HEK293T (cell line): ENCODE measurements around the gene TIE1.

Experiments
- CTBP1 ChIP-seq: fragments of 450-650 bp; IDR thresholded peaks from 2 replicates; pipeline ENCODE4 v1.6.1; 2016; ENCODE audit warnings: borderline replicate concordance
- ELF4 ChIP-seq: fragments of 450-650 bp; IDR thresholded peaks from 2 replicates; pipeline ENCODE4 v1.6.1; 2017; ENCODE audit warnings: antibody characterized with exemption
- FOXA1 ChIP-seq: fragments of 450-650 bp; IDR thresholded peaks from 2 replicates; pipeline ENCODE4 v1.6.1; 2016; ENCODE audit warnings: mild to moderate bottlenecking
- FOXK2 ChIP-seq: fragments of 450-650 bp; IDR thresholded peaks from 2 replicates; pipeline ENCODE4 v1.6.1; 2016; ENCODE audit warnings: mild to moderate bottlenecking
- FOXM1 ChIP-seq: fragments of 450-650 bp; IDR thresholded peaks from 2 replicates; pipeline ENCODE4 v1.6.1; 2017; ENCODE audit warnings: mild to moderate bottlenecking, borderline replicate concordance
- L3MBTL2 ChIP-seq: fragments of 450-650 bp; conservative IDR thresholded peaks from 2 replicates; pipeline ENCODE4 v1.6.1; 2016; ENCODE audit warnings: mild to moderate bottlenecking
- LEF1 ChIP-seq: fragments of 450-650 bp; IDR thresholded peaks from 2 replicates; pipeline ENCODE4 v1.6.1; 2017; ENCODE audit warnings: mild to moderate bottlenecking, borderline replicate concordance
- SP1 ChIP-seq: fragments of 450-650 bp; IDR thresholded peaks from 2 replicates; pipeline ENCODE4 v1.6.1; 2017
- TARDBP ChIP-seq: fragments of 450-650 bp; IDR thresholded peaks from 2 replicates; pipeline ENCODE4 v1.6.1; 2016
- ZNF384 ChIP-seq: fragments of 450-650 bp; IDR thresholded peaks from 2 replicates; pipeline ENCODE4 v1.6.1; 2016

DNA sequence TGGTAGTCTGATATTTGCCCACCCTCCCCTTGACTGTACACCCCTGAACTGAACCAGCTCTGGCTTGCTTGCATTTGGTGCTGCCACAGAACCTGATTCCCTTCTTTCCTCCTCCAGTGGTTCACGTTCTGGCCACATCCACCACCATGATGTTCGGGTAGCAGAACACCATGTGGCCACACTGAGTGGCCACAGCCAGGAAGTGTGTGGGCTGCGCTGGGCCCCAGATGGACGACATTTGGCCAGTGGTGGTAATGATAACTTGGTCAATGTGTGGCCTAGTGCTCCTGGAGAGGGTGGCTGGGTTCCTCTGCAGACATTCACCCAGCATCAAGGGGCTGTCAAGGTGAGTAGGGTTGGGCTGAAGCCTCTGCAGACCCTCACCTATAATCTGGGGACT lies 59.8 kb downstream of the TIE1 start:
- TF ChIP-seq SP1 = no peak
- no peak for TF ChIP-seq FOXA1
- TF ChIP-seq FOXM1 = no peak
- TF ChIP-seq CTBP1 = no peak
- no peak for TF ChIP-seq LEF1
- no peak for TF ChIP-seq TARDBP
- TF ChIP-seq ELF4 = no peak
- TF ChIP-seq ZNF384 = no peak
- TF ChIP-seq FOXK2 = no peak
- no peak for TF ChIP-seq L3MBTL2
